Thyroid gland (tissue), 4 donors: ENCODE results near the gene CD180.

Experiments
- CTCF ChIP-seq, 6 experiments: fragments of 200-600 bp in 3 of 6; fragments of 450-650 bp in 3 of 6; sonication (generic) in 3 of 6; IDR thresholded peaks; one replicate each; pipeline ENCODE4 v1.5.1; 2016 to 2019; ENCODE audit warnings: antibody characterized with exemption in 6 of 6, mild to moderate bottlenecking in 2 of 6, inconsistent platforms in 1 of 6, moderate library complexity in 1 of 6
- POLR2A ChIP-seq, 2 donors: fragments of 450-650 bp; IDR thresholded peaks; one replicate each; pipeline ENCODE4 v1.6.1; 2017; ENCODE audit warnings: antibody characterized with exemption in 2 of 2, mild to moderate bottlenecking in 2 of 2, moderate library complexity in 1 of 2

GRCh38 chr5:67133776-67134175 lies 62.8 kb downstream of the CD180 start:
- TF ChIP-seq CTCF (IDR thresholded peaks at IDR 0.05), result no peak
- no peak for TF ChIP-seq POLR2A (IDR thresholded peaks at IDR 0.05)
